Mesenchymal stem cell (in vitro differentiated cells and primary cell): Measurements from ENCODE around the gene INTS6L. TPM values are rescaled to one million over a fixed set of nuclear protein-coding genes. Genes with fewer than 3 reads are reported as not detected.

ENCODE experiments used
- DNase-seq: peaks from one replicate; pipeline ENCODE4 v3.0.0-alpha.2; 2013
- H2AFZ ChIP-seq: one replicate; pipeline ENCODE4 v1.6.1; 2013; ENCODE audit warnings: low read depth, mild to moderate bottlenecking, control low read depth, inconsistent platforms, low read length, moderate library complexity
- H2AK5ac ChIP-seq: 2 replicates; pipeline ENCODE4 v1.6.1; 2013; ENCODE audit warnings: low read length, moderate library complexity, mild to moderate bottlenecking, inconsistent platforms; ENCODE audit not compliant: severe bottlenecking
- H2BK120ac ChIP-seq: one replicate; pipeline ENCODE4 v1.6.1; 2013; ENCODE audit warnings: low read depth, mild to moderate bottlenecking, inconsistent platforms, low read length, moderate library complexity
- H2BK12ac ChIP-seq, 2 experiments: one replicate each; pipeline ENCODE4 v1.6.1; 2013; ENCODE audit warnings: inconsistent platforms in 2 of 2, low read length in 2 of 2, mild to moderate bottlenecking in 2 of 2, moderate library complexity in 2 of 2, control low read depth in 1 of 2
- H2BK15ac ChIP-seq: one replicate; pipeline ENCODE4 v1.6.1; 2013; ENCODE audit warnings: mild to moderate bottlenecking, low read depth, inconsistent platforms; ENCODE audit not compliant: poor library complexity, severe bottlenecking
- H2BK5ac ChIP-seq: 2 replicates; pipeline ENCODE4 v1.6.1; 2013; ENCODE audit warnings: low read depth, mild to moderate bottlenecking, low read length, control low read depth, inconsistent platforms; ENCODE audit not compliant: poor library complexity, severe bottlenecking
- H3K14ac ChIP-seq, 2 experiments: one replicate each; pipeline ENCODE4 v1.6.1; 2013; ENCODE audit warnings: inconsistent platforms in 2 of 2, low read length in 2 of 2, control low read depth in 1 of 2, mild to moderate bottlenecking in 1 of 2, moderate library complexity in 1 of 2
- H3K18ac ChIP-seq, 2 experiments: one replicate each; pipeline ENCODE4 v1.6.1; 2013; ENCODE audit warnings: inconsistent platforms in 2 of 2, low read length in 2 of 2, control low read depth in 1 of 2, low read depth in 1 of 2, mild to moderate bottlenecking in 1 of 2
- H3K23ac ChIP-seq, 2 experiments: one replicate each; pipeline ENCODE4 v1.6.1; 2013; ENCODE audit warnings: inconsistent platforms in 2 of 2, low read length in 2 of 2, mild to moderate bottlenecking in 2 of 2, moderate library complexity in 2 of 2, control low read depth in 1 of 2
- H3K27ac ChIP-seq: 2 replicates; pipeline ENCODE4 v1.5.1; 2013; ENCODE audit warnings: mild to moderate bottlenecking, moderate library complexity, low read length, control low read depth, inconsistent platforms; ENCODE audit not compliant: poor library complexity, severe bottlenecking
- H3K27me3 ChIP-seq, 2 experiments: 2 replicates each; pipeline versions ENCODE4 v1.6.1 to v1.7.0; 2013; ENCODE audit warnings: low read length in 2 of 2, mild to moderate bottlenecking in 2 of 2, moderate library complexity in 2 of 2, control low read depth in 1 of 2, inconsistent platforms in 1 of 2; ENCODE audit not compliant: control insufficient read depth in 1 of 2, insufficient read depth in 1 of 2
- H3K36me3 ChIP-seq, 2 experiments: 2 replicates each; pipeline versions ENCODE4 v1.6.1 to v1.7.0; 2013; ENCODE audit warnings: low read length in 2 of 2, control low read depth in 1 of 2, inconsistent platforms in 1 of 2, low read depth in 1 of 2, mild to moderate bottlenecking in 1 of 2; ENCODE audit not compliant: insufficient read depth in 2 of 2, control insufficient read depth in 1 of 2
- H3K4ac ChIP-seq, 2 experiments: one replicate each; pipeline ENCODE4 v1.6.1; 2013; ENCODE audit warnings: inconsistent platforms in 2 of 2, low read length in 2 of 2, mild to moderate bottlenecking in 2 of 2, moderate library complexity in 2 of 2, control low read depth in 1 of 2, low read depth in 1 of 2
- H3K4me1 ChIP-seq: 2 replicates; pipeline ENCODE4 v1.6.1; 2013; ENCODE audit warnings: low read depth, low read length, control low read depth; ENCODE audit not compliant: control insufficient read depth, insufficient read depth
- H3K4me2 ChIP-seq: 2 replicates; pipeline ENCODE4 v1.6.1; 2013; ENCODE audit warnings: low read length, mild to moderate bottlenecking, inconsistent platforms; ENCODE audit not compliant: poor library complexity, severe bottlenecking
- H3K4me3 ChIP-seq, 2 experiments: 2 replicates each; pipeline versions ENCODE4 v1.5.1 to v1.7.0; 2013; ENCODE audit warnings: low read length in 2 of 2, mild to moderate bottlenecking in 2 of 2, control low read depth in 1 of 2, low read depth in 1 of 2; ENCODE audit not compliant: insufficient read depth in 1 of 2
- H3K79me1 ChIP-seq: replicated peaks from 2 replicates; pipeline ENCODE4 v1.6.1; 2013; ENCODE audit warnings: mild to moderate bottlenecking, control low read depth, low read length, inconsistent platforms; ENCODE audit not compliant: poor library complexity, severe bottlenecking
- H3K9ac ChIP-seq: 2 replicates; pipeline ENCODE4 v1.7.0; 2013; ENCODE audit warnings: mild to moderate bottlenecking, low read length, moderate library complexity
- H3K9me3 ChIP-seq: 2 replicates; pipeline ENCODE4 v1.7.0; 2013; ENCODE audit warnings: mild to moderate bottlenecking, low read length; ENCODE audit not compliant: control insufficient read depth
- H4K8ac ChIP-seq: one replicate; pipeline ENCODE4 v1.6.1; 2013; ENCODE audit warnings: inconsistent platforms, mild to moderate bottlenecking, low read length, moderate library complexity
- H4K91ac ChIP-seq: one replicate; pipeline ENCODE4 v1.6.1; 2013; ENCODE audit warnings: mild to moderate bottlenecking, low read length, inconsistent platforms
- WGBS: methylation state at CpG from one replicate; pipeline ENCODE4 v1.1.7; 2013; ENCODE audit warnings: mixed read lengths; 5-methylcytosine and 5-hydroxymethylcytosine counted together
- polyA plus RNA-seq, 2 experiments: library from polyadenylated mRNA; stranded (reverse); fragments of 200-250 nt; gene quantifications; one replicate each; pipeline ENCODE4 v1.2.3, GENCODE V29; 2013

Gene INTS6L
- 6.3 TPM for polyA plus RNA-seq (2013, experiment 1 of 2)
- polyA plus RNA-seq (2013, experiment 2 of 2), result 6.0 TPM

- Histone ChIP-seq H3K23ac (no peak within 1 kb of the TSS), H2BK5ac (peak within 1 kb of the TSS; percentile 73), H2AK5ac (no peak within 1 kb of the TSS), H3K27ac (peak within 1 kb of the TSS; percentile 93), H4K8ac (peak within 1 kb of the TSS; percentile 66), H3K36me3 (no peaks in the 10 kb centered on the region), H3K79me1 (no peaks in the 10 kb centered on the region), H3K4me1 (peaks cover 1% of the 10 kb centered on the region), H3K9me3 (no peaks in the 10 kb centered on the region), H3K14ac (peak within 1 kb of the TSS in 1 of 2 experiments; percentile 93), H3K4me3 (peak within 1 kb of the TSS; percentile 77 to 80), H2AFZ (peak within 1 kb of the TSS; percentile 42), H4K91ac (peak within 1 kb of the TSS; percentile 89), H3K9ac (peak within 1 kb of the TSS; percentile 88), H2BK120ac (peak within 1 kb of the TSS; percentile 92), H3K27me3 (no peaks in the 10 kb centered on the region), H3K4me2 (peak within 1 kb of the TSS; percentile 75), H2BK15ac (peak within 1 kb of the TSS; percentile 90), H3K4ac (peak within 1 kb of the TSS in 1 of 2 experiments; percentile 84), H2BK12ac (peak within 1 kb of the TSS; percentile 52 to 54), H3K18ac (peak within 1 kb of the TSS; percentile 86 to 93)
- peak; percentile 94 for DNase-seq
- 0% methylated on average over 7 of the region's 50 CpGs for WGBS
Observed at GRCh38 chrX:135520553-135521404, at the start of gene INTS6L. INTS6L (plus strand) TSS chrX:135520660; CDS start chrX:135520993, 333 bp downstream.

- Histone ChIP-seq H2AFZ (no peak overlapping the region), H3K27ac (no peak overlapping the region), H3K4me2 (no peak overlapping the region), H3K14ac (no peak overlapping the region), H2BK15ac (no peak overlapping the region), H3K4me3 (no peak overlapping the region), H3K79me1 (no peaks in the 10 kb centered on the region), H3K27me3 (peaks cover 0 to 51% of the 10 kb centered on the region in 2 experiments), H3K9ac (no peak overlapping the region), H3K4ac (no peak overlapping the region), H2BK5ac (no peak overlapping the region), H3K36me3 (no peaks in the 10 kb centered on the region), H4K8ac (no peak overlapping the region), H3K4me1 (no peaks in the 10 kb centered on the region), H4K91ac (no peak overlapping the region), H3K18ac (no peak overlapping the region), H3K9me3 (no peaks in the 10 kb centered on the region), H2BK120ac (no peak overlapping the region), H2AK5ac (no peak overlapping the region), H2BK12ac (no peak overlapping the region), H3K23ac (no peak overlapping the region)
- no peak for DNase-seq
- 75% methylated on average over 2 of the region's 3 CpGs for WGBS
Observed at GRCh38 chrX:135476378-135476777, 44.1 kb upstream of the INTS6L start.

GRCh38 chrX:135477576-135477975 lies 42.9 kb upstream of the INTS6L start:
- Histone ChIP-seq H4K91ac (no peak overlapping the region), H3K9ac (no peak overlapping the region), H4K8ac (no peak overlapping the region), H2AFZ (no peak overlapping the region), H2BK120ac (no peak overlapping the region), H3K27ac (no peak overlapping the region), H3K36me3 (no peaks in the 10 kb centered on the region), H3K23ac (no peak overlapping the region), H3K4ac (no peak overlapping the region), H3K18ac (no peak overlapping the region), H2BK5ac (no peak overlapping the region), H3K4me1 (no peaks in the 10 kb centered on the region), H3K9me3 (no peaks in the 10 kb centered on the region), H3K14ac (no peak overlapping the region), H2AK5ac (no peak overlapping the region), H2BK15ac (no peak overlapping the region), H3K4me3 (no peak overlapping the region), H2BK12ac (no peak overlapping the region), H3K27me3 (peaks cover 0 to 48% of the 10 kb centered on the region in 2 experiments), H3K79me1 (no peaks in the 10 kb centered on the region), H3K4me2 (no peak overlapping the region)
- peak; percentile 41 for DNase-seq
- 15% methylated on average over 2 of the region's 3 CpGs for WGBS

- Histone ChIP-seq H2BK5ac (no peak overlapping the region), H3K4me3 (no peak overlapping the region), H3K27me3 (peaks cover 0 to 30% of the 10 kb centered on the region in 2 experiments), H2AFZ (no peak overlapping the region), H3K18ac (no peak overlapping the region), H3K9ac (no peak overlapping the region), H3K4me1 (no peaks in the 10 kb centered on the region), H4K8ac (no peak overlapping the region), H3K4me2 (no peak overlapping the region), H2AK5ac (no peak overlapping the region), H3K36me3 (no peaks in the 10 kb centered on the region), H3K27ac (no peak overlapping the region), H3K23ac (no peak overlapping the region), H2BK12ac (no peak overlapping the region), H3K4ac (no peak overlapping the region), H4K91ac (no peak overlapping the region), H2BK120ac (no peak overlapping the region), H2BK15ac (no peak overlapping the region), H3K14ac (no peak overlapping the region), H3K9me3 (no peaks in the 10 kb centered on the region), H3K79me1 (no peaks in the 10 kb centered on the region)
- 90% methylated on average over 7 of the region's 7 CpGs for WGBS
- DNase-seq, result no peak
Observed at GRCh38 chrX:135480076-135480475, 40.4 kb upstream of the INTS6L start.
